GM12878 (cell line): ENCODE data around the gene NOXA1. TPM values are rescaled to one million over a fixed set of nuclear protein-coding genes. Genes with fewer than 3 reads are reported as not detected.

Experiments used
- BRCA1 ChIP-seq: IDR thresholded peaks from 2 replicates; pipeline ENCODE4 v1.6.1; 2011; ENCODE audit warnings: low read depth, low read length, improper control_type of control experiment
- CREM ChIP-seq: IDR thresholded peaks from 2 replicates; pipeline ENCODE4 v1.6.1; 2014; ENCODE audit warnings: antibody characterized with exemption, low read depth
- EGR1 ChIP-seq, 2 experiments: IDR thresholded peaks; 1 replicate in 1 of 2; 2 replicates in 1 of 2; pipeline ENCODE4 v1.6.1; 2011 to 2012; ENCODE audit warnings: low read depth in 2 of 2, low read length in 2 of 2, borderline replicate concordance in 1 of 2, mild to moderate bottlenecking in 1 of 2, moderate library complexity in 1 of 2
- EZH2 ChIP-seq: IDR thresholded peaks from 2 replicates; pipeline ENCODE4 v1.6.1; 2012; ENCODE audit warnings: low read depth, mild to moderate bottlenecking, control low read depth, inconsistent platforms, low read length, borderline replicate concordance; ENCODE audit not compliant: control insufficient read depth
- FOS ChIP-seq: IDR thresholded peaks from 3 replicates; pipeline ENCODE4 v1.6.1; 2011; ENCODE audit warnings: borderline replicate concordance; ENCODE audit not compliant: insufficient read length; ENCODE audit errors: extremely low read depth
- IKZF2 ChIP-seq, 2 experiments: fragments of 450-650 bp; IDR thresholded peaks; 2 replicates each; pipeline ENCODE4 v1.6.1; 2017; ENCODE audit warnings: mild to moderate bottlenecking in 2 of 2, moderate library complexity in 2 of 2
- NFIC ChIP-seq: IDR thresholded peaks from 2 replicates; pipeline ENCODE4 v1.6.1; 2012; ENCODE audit warnings: low read depth, mild to moderate bottlenecking, inconsistent platforms, low read length, moderate library complexity
- NFXL1 ChIP-seq: fragments of 450-650 bp; IDR thresholded peaks from 2 replicates; pipeline ENCODE4 v1.6.1; 2017; ENCODE audit warnings: antibody characterized with exemption, mild to moderate bottlenecking, borderline replicate concordance
- NR2F1 ChIP-seq: fragments of 450-650 bp; conservative IDR thresholded peaks from 2 replicates; pipeline ENCODE4 v1.6.1; 2017; ENCODE audit warnings: mild to moderate bottlenecking
- PAX8 ChIP-seq: fragments of 450-650 bp; IDR thresholded peaks from 2 replicates; pipeline ENCODE4 v1.6.1; 2017; ENCODE audit warnings: mild to moderate bottlenecking, moderate library complexity
- RBBP5 ChIP-seq: fragments of 200-600 bp; sonication (generic); conservative IDR thresholded peaks from 2 replicates; pipeline ENCODE4 v1.6.1; 2016
- SMC3 ChIP-seq: IDR thresholded peaks from 2 replicates; pipeline ENCODE4 v1.6.1; 2011; ENCODE audit warnings: low read length, improper control_type of control experiment, borderline replicate concordance
- SP1 ChIP-seq: IDR thresholded peaks from one replicate; pipeline ENCODE4 v1.6.1; 2011; ENCODE audit warnings: low read depth, low read length
- SREBF2 ChIP-seq: IDR thresholded peaks from 2 replicates; pipeline ENCODE4 v1.6.1; 2012; ENCODE audit warnings: mild to moderate bottlenecking, low read length
- ZNF207 ChIP-seq: fragments of 450-650 bp; IDR thresholded peaks from 2 replicates; pipeline ENCODE4 v1.6.1; 2014; ENCODE audit warnings: antibody characterized with exemption, mild to moderate bottlenecking, borderline replicate concordance
- polyA plus RNA-seq, 11 experiments: library from polyadenylated mRNA; depleted of rRNA in 4 of 11; unstranded in 6 of 11; stranded (reverse) in 5 of 11; fragments of >200 nt; fragmentation: Nextera tagmentation in 4 of 11; fragmentation: Illumina TruSeq in 1 of 11; extraction: Ambion mirVana in 4 of 11; extraction: Trizol in 1 of 11; gene quantifications; 1 replicate in 1 of 11; 2 replicates in 10 of 11; pipeline versions ENCODE4 v1.2.1 to v1.2.3, GENCODE V29; 2011 to 2016; ENCODE audit warnings: inconsistent platforms in 2 of 11, missing spikeins in 2 of 11, low read depth in 1 of 11
- total RNA-seq, 4 experiments: library from RNA; depleted of rRNA in 3 of 4; stranded (reverse); fragments of >200 nt in 3 of 4; fragmentation: Illumina TruSeq in 1 of 4; extraction: Trizol in 1 of 4; gene quantifications; 2 replicates each; pipeline versions ENCODE4 v1.2.1 to v1.2.3, GENCODE V29; 2013 to 2021
- TF ChIP-seq, protein P1 (sequence below): IDR thresholded peaks from 2 replicates; pipeline ENCODE4 v1.6.1; 2011; ENCODE audit warnings: borderline replicate concordance, low read depth, mild to moderate bottlenecking, moderate library complexity, low read length; ENCODE audit not compliant: insufficient read depth, poor library complexity, severe bottlenecking
- TF ChIP-seq, protein P2 (sequence below): IDR thresholded peaks from 2 replicates; pipeline ENCODE4 v1.6.1; 2012; ENCODE audit warnings: low read depth, low read length, improper control_type of control experiment
- TF ChIP-seq, protein P3 (sequence below): fragments of 450-650 bp; IDR thresholded peaks from 2 replicates; pipeline ENCODE4 v1.6.1; 2018; ENCODE audit warnings: mild to moderate bottlenecking, low read depth, moderate library complexity; ENCODE audit not compliant: partially characterized antibody
- TF ChIP-seq, protein P4 (sequence below): IDR thresholded peaks from 2 replicates; pipeline ENCODE4 v1.6.1; 2011; ENCODE audit warnings: low read depth, low read length, improper control_type of control experiment, borderline replicate concordance
- TF ChIP-seq, protein P5 (sequence below): fragments of 450-650 bp; IDR thresholded peaks from 2 replicates; pipeline ENCODE4 v1.6.1; 2017; ENCODE audit warnings: mild to moderate bottlenecking, moderate library complexity

Gene NOXA1
- total and polyA plus RNA-seq, 10 of the 15 experiments (the other 5 are each of a cell fraction or from before 2014, with no cell fraction given): 0.08 to 0.20 TPM; not detected in 8

DNA sequence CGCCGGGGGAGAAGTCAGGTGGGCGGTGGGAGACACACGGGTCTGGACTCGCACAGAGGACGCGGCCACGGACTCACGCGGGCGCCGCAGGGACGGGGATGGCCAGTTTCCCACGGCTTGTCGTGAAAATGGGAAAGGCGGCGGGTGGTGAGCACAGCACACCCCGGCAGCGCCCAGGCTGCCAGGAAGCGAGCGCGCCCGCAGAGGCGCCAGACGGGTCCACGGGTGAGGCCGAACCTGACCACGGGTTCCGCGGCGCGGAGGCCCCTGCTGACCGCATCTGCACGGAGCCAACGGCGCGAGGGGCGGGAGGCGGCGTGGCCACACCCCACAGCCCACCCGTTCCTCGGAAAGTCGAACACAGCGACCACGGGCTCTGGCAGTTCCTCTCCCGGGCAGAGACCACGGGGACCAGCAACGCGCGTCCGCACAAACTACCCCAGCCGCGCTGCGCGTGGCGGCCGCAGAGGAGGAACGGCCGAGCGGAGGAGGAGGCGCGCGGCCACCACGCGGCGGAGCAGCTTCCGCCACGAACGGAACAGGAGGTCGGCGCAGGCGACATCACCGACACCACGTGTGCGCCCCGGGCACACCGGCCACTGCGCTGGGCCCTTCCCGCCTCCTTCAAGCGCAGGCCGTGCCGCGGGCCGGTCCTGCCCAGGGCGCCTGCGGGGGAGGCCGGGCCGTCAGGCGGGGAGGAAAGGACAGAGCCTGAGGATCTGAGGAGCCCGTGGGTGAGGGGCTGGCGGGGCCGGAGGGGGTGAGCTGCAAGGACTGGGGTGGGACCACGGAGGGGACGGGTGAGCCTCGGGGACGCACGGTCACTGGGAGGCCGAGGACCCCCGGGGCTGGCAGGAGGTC lies 5.8 kb upstream of the NOXA1 start (continued):
- TF ChIP-seq EGR1 (IDR thresholded peaks at IDR 0.05; ENCODE audit: borderline replicate concordance in 1 of 2, low read depth in 2 of 2, low read length in 2 of 2) (peak in 1 of 2 experiments; percentile 10; a peak in 1 of 3 replicates), IKZF2 (IDR thresholded peaks at IDR 0.05) (no peak), BRCA1 (no peak), RBBP5 (no peak), EZH2 (no peak), NR2F1 (0 out of 2 replicates have a peak, but pooled peaks have one; percentile 28), SP1 (no peak), NFIC (no peak), SMC3 (no peak), SREBF2 (no peak), PAX8 (no peak), FOS (no peak), ZNF207 (no peak), CREM (no peak), NFXL1 (no peak)
- TF ChIP-seq, protein P1, sequence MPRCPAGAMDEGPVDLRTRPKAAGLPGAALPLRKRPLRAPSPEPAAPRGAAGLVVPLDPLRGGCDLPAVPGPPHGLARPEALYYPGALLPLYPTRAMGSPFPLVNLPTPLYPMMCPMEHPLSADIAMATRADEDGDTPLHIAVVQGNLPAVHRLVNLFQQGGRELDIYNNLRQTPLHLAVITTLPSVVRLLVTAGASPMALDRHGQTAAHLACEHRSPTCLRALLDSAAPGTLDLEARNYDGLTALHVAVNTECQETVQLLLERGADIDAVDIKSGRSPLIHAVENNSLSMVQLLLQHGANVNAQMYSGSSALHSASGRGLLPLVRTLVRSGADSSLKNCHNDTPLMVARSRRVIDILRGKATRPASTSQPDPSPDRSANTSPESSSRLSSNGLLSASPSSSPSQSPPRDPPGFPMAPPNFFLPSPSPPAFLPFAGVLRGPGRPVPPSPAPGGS: no peak
- TF ChIP-seq, protein P2, sequence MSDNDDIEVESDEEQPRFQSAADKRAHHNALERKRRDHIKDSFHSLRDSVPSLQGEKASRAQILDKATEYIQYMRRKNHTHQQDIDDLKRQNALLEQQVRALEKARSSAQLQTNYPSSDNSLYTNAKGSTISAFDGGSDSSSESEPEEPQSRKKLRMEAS: peak; percentile 85
- TF ChIP-seq, protein P3, sequence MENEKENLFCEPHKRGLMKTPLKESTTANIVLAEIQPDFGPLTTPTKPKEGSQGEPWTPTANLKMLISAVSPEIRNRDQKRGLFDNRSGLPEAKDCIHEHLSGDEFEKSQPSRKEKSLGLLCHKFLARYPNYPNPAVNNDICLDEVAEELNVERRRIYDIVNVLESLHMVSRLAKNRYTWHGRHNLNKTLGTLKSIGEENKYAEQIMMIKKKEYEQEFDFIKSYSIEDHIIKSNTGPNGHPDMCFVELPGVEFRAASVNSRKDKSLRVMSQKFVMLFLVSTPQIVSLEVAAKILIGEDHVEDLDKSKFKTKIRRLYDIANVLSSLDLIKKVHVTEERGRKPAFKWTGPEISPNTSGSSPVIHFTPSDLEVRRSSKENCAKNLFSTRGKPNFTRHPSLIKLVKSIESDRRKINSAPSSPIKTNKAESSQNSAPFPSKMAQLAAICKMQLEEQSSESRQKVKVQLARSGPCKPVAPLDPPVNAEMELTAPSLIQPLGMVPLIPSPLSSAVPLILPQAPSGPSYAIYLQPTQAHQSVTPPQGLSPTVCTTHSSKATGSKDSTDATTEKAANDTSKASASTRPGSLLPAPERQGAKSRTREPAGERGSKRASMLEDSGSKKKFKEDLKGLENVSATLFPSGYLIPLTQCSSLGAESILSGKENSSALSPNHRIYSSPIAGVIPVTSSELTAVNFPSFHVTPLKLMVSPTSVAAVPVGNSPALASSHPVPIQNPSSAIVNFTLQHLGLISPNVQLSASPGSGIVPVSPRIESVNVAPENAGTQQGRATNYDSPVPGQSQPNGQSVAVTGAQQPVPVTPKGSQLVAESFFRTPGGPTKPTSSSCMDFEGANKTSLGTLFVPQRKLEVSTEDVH: no peak
- TF ChIP-seq, protein P4, sequence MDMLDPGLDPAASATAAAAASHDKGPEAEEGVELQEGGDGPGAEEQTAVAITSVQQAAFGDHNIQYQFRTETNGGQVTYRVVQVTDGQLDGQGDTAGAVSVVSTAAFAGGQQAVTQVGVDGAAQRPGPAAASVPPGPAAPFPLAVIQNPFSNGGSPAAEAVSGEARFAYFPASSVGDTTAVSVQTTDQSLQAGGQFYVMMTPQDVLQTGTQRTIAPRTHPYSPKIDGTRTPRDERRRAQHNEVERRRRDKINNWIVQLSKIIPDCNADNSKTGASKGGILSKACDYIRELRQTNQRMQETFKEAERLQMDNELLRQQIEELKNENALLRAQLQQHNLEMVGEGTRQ: peak; percentile 4
- TF ChIP-seq, protein P5, sequence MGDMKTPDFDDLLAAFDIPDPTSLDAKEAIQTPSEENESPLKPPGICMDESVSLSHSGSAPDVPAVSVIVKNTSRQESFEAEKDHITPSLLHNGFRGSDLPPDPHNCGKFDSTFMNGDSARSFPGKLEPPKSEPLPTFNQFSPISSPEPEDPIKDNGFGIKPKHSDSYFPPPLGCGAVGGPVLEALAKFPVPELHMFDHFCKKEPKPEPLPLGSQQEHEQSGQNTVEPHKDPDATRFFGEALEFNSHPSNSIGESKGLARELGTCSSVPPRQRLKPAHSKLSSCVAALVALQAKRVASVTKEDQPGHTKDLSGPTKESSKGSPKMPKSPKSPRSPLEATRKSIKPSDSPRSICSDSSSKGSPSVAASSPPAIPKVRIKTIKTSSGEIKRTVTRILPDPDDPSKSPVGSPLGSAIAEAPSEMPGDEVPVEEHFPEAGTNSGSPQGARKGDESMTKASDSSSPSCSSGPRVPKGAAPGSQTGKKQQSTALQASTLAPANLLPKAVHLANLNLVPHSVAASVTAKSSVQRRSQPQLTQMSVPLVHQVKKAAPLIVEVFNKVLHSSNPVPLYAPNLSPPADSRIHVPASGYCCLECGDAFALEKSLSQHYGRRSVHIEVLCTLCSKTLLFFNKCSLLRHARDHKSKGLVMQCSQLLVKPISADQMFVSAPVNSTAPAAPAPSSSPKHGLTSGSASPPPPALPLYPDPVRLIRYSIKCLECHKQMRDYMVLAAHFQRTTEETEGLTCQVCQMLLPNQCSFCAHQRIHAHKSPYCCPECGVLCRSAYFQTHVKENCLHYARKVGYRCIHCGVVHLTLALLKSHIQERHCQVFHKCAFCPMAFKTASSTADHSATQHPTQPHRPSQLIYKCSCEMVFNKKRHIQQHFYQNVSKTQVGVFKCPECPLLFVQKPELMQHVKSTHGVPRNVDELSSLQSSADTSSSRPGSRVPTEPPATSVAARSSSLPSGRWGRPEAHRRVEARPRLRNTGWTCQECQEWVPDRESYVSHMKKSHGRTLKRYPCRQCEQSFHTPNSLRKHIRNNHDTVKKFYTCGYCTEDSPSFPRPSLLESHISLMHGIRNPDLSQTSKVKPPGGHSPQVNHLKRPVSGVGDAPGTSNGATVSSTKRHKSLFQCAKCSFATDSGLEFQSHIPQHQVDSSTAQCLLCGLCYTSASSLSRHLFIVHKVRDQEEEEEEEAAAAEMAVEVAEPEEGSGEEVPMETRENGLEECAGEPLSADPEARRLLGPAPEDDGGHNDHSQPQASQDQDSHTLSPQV: 0 out of 2 replicates have a peak, but pooled peaks have one; percentile 6
